Stimulated activated CD8-positive, alpha-beta memory T cell treated with anti-CD3 and anti-CD28 coated beads, Interleukin-4, amount 100 ng/mL, for 1 hour (primary cell): Measurements from ENCODE around the gene TUT4.

ENCODE experiments used
- DNase-seq, 2 donors: peaks; one replicate each; pipeline ENCODE4 v3.0.0-alpha.2; 2020; ENCODE audit warnings: low read depth in 2 of 2, low spot score in 1 of 2

The TUT4 gene

GRCh38 chr1:52572387-52572786, 19.5 kb upstream of the TUT4 start:
- DNase-seq: no peak

GRCh38 chr1:52571783-52572182, 18.9 kb upstream of the TUT4 start:
- DNase-seq: no peak

- DNase-seq: no peak
Observed at GRCh38 chr1:52569449-52570210, 16.7 kb upstream of the TUT4 start.

GRCh38 chr1:52567943-52568342, 15.1 kb upstream of the TUT4 start:
- no peak for DNase-seq

GRCh38 chr1:52562766-52563165, 9.9 kb upstream of the TUT4 start:
- DNase-seq: no peak

- DNase-seq: no peak
Observed at GRCh38 chr1:52559875-52560274, 7.0 kb upstream of the TUT4 start.

GRCh38 chr1:52558941-52559340, 6.0 kb upstream of the TUT4 start:
- DNase-seq: no peak

- DNase-seq: no peak
Observed at GRCh38 chr1:52556641-52557360, 3.9 kb upstream of the TUT4 start.

- no peak for DNase-seq
Observed at GRCh38 chr1:52554756-52555155, 1.9 kb upstream of the TUT4 start.

- DNase-seq: no peak
Observed at GRCh38 chr1:52554267-52554640, 1.4 kb upstream of the TUT4 start.

GRCh38 chr1:52553362-52554266, 722 bp upstream of the TUT4 start:
- DNase-seq: peak; percentile 71 to 76

GRCh38 chr1:52552236-52552504, 722 bp downstream of the TUT4 start:
- peak; percentile 24 to 45 for DNase-seq

- peak in 1 of 2 donors; percentile 20 for DNase-seq
Observed at GRCh38 chr1:52551507-52552235, 1.2 kb downstream of the TUT4 start.

GRCh38 chr1:52550447-52550846, 2.4 kb downstream of the TUT4 start:
- DNase-seq: no peak

- DNase-seq: no peak
Observed at GRCh38 chr1:52549267-52549666, 3.6 kb downstream of the TUT4 start.

GRCh38 chr1:52546852-52547251, 6.0 kb downstream of the TUT4 start:
- DNase-seq: no peak

- DNase-seq: no peak
Observed at GRCh38 chr1:52544665-52545525, 8.0 kb downstream of the TUT4 start.

- no peak for DNase-seq
Observed at GRCh38 chr1:52542085-52542688, 10.7 kb downstream of the TUT4 start.

GRCh38 chr1:52534928-52535764, 17.7 kb downstream of the TUT4 start:
- DNase-seq: no peak
